KMS-11 (cell line): ENCODE results near the gene DAAM1.

ENCODE experiments used
- H2AFZ ChIP-seq: fragments of 200-600 bp; sonication (generic); 2 replicates; pipeline ENCODE4 v1.6.1; 2016; ENCODE audit warnings: antibody characterized with exemption, mixed run types, low read depth
- H3K27ac ChIP-seq: fragments of 200-600 bp; sonication (generic); 2 replicates; pipeline ENCODE4 v1.6.1; 2016; ENCODE audit warnings: mild to moderate bottlenecking, mixed run types
- H3K27me3 ChIP-seq: fragments of 200-600 bp; sonication (generic); 2 replicates; pipeline ENCODE4 v1.6.1; 2017; ENCODE audit warnings: mild to moderate bottlenecking, low read depth, mixed run types, moderate library complexity; ENCODE audit not compliant: insufficient read depth
- H3K36me3 ChIP-seq: fragments of 200-600 bp; sonication (generic); 2 replicates; pipeline ENCODE4 v1.6.1; 2017; ENCODE audit warnings: mild to moderate bottlenecking, mixed run types; ENCODE audit not compliant: insufficient read depth
- H3K4me1 ChIP-seq: fragments of 200-600 bp; sonication (generic); 2 replicates; pipeline ENCODE4 v1.6.1; 2016; ENCODE audit warnings: mild to moderate bottlenecking, low read depth, mixed run types; ENCODE audit not compliant: poor library complexity, severe bottlenecking
- H3K4me2 ChIP-seq: fragments of 200-600 bp; sonication (generic); 2 replicates; pipeline ENCODE4 v1.7.0; 2016; ENCODE audit warnings: mild to moderate bottlenecking, mixed run types
- H3K4me3 ChIP-seq: fragments of 200-600 bp; sonication (generic); IDR thresholded peaks from 2 replicates; pipeline ENCODE4 v1.6.1; 2017; ENCODE audit warnings: low read depth, low read length, mixed read lengths; ENCODE audit not compliant: insufficient read depth
- H3K79me2 ChIP-seq: fragments of 200-600 bp; sonication (generic); 2 replicates; pipeline ENCODE4 v1.6.1; 2016; ENCODE audit warnings: low read depth, mixed run types; ENCODE audit not compliant: insufficient read depth
- H3K9ac ChIP-seq: fragments of 200-600 bp; sonication (generic); 2 replicates; pipeline ENCODE4 v1.6.1; 2016; ENCODE audit warnings: mild to moderate bottlenecking, mixed run types
- H4K20me1 ChIP-seq: fragments of 200-600 bp; sonication (generic); 2 replicates; pipeline ENCODE4 v1.6.1; 2016; ENCODE audit warnings: mild to moderate bottlenecking, mixed run types; ENCODE audit not compliant: insufficient read depth
- TF ChIP-seq, protein P1 (sequence below): fragments of 200-600 bp; sonication (generic); conservative IDR thresholded peaks from 2 replicates; pipeline ENCODE4 v1.6.1; 2017; ENCODE audit warnings: low read depth, mild to moderate bottlenecking, antibody characterized with exemption, low read length, moderate library complexity, mixed read lengths

Gene DAAM1

DNA sequence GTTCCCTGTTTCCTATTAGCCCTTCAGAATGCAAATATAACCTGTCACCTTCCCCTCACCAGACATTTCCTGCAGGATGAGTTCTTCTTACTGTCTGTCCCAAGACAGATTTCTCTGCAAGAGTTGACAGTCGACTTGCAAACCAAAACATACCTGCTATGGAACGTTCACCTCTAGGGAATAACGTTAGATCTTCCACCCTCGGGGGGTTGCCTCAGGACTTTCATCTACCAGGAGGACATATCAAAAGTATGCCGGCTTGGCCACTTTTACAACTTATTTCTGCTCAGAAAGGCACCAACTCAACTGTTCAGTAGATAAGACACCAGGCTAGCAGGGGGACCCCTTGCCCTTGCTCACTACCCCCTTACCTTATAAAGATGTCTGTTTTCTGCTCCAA lies 92.5 kb downstream of the DAAM1 start:
- no peak overlapping the region for H3K4me2 ChIP-seq
- H3K27me3 ChIP-seq, result no peaks in the 10 kb centered on the region
- H3K27ac ChIP-seq, result no peak overlapping the region
- no peaks in the 10 kb centered on the region for H3K36me3 ChIP-seq
- H3K9ac ChIP-seq, result no peak overlapping the region
- H2AFZ ChIP-seq, result no peak overlapping the region
- no peaks in the 10 kb centered on the region for H3K4me1 ChIP-seq
- no peaks in the 10 kb centered on the region for H3K79me2 ChIP-seq
- TF ChIP-seq, protein P1, sequence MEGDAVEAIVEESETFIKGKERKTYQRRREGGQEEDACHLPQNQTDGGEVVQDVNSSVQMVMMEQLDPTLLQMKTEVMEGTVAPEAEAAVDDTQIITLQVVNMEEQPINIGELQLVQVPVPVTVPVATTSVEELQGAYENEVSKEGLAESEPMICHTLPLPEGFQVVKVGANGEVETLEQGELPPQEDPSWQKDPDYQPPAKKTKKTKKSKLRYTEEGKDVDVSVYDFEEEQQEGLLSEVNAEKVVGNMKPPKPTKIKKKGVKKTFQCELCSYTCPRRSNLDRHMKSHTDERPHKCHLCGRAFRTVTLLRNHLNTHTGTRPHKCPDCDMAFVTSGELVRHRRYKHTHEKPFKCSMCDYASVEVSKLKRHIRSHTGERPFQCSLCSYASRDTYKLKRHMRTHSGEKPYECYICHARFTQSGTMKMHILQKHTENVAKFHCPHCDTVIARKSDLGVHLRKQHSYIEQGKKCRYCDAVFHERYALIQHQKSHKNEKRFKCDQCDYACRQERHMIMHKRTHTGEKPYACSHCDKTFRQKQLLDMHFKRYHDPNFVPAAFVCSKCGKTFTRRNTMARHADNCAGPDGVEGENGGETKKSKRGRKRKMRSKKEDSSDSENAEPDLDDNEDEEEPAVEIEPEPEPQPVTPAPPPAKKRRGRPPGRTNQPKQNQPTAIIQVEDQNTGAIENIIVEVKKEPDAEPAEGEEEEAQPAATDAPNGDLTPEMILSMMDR, result no peak
- no peak overlapping the region for H3K4me3 ChIP-seq
- H4K20me1 ChIP-seq, result no peaks in the 10 kb centered on the region

DNA sequence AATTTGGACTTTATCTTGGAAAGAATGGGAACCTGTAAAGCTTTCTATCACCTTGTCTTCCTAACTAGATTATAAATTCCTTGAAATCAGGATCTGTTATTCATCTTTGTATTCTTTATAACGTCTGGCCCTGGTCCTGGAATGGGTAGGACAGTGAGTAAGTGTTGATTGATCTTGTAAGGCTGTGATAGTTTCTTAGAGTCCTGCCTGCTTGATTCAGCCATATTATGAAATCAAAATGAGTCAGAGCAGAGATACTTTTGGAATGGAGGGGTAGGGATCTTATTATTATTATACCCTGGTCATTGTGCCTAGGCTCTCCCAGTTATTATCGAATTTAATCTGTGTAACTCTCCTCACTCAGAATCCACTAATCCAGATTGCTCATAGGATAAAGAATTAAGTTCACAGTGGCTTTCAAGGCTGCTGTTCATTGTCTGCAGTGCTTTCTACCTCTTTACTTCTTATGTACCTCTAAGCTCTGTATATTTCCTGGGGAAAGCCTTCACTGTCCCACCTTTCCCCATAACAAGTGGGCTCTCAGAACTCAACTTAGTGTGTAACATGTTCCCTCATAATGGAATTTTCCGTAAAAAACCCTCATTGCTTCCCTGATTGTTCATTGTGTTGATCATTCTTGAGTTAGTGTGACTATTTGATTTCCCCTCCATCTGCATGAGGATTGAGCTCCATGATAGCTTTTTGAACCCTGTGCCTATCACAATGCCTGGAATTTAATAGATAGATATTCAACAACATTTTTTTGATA lies 93.3 kb downstream of the DAAM1 start:
- H2AFZ ChIP-seq, result no peak overlapping the region
- TF ChIP-seq, protein P1, result no peak
- H4K20me1 ChIP-seq, result no peaks in the 10 kb centered on the region
- no peaks in the 10 kb centered on the region for H3K36me3 ChIP-seq
- no peak overlapping the region for H3K4me3 ChIP-seq
- no peak overlapping the region for H3K27ac ChIP-seq
- H3K4me2 ChIP-seq, result no peak overlapping the region
- H3K79me2 ChIP-seq, result no peaks in the 10 kb centered on the region
- no peaks in the 10 kb centered on the region for H3K27me3 ChIP-seq
- no peaks in the 10 kb centered on the region for H3K4me1 ChIP-seq
- H3K9ac ChIP-seq, result no peak overlapping the region

DNA sequence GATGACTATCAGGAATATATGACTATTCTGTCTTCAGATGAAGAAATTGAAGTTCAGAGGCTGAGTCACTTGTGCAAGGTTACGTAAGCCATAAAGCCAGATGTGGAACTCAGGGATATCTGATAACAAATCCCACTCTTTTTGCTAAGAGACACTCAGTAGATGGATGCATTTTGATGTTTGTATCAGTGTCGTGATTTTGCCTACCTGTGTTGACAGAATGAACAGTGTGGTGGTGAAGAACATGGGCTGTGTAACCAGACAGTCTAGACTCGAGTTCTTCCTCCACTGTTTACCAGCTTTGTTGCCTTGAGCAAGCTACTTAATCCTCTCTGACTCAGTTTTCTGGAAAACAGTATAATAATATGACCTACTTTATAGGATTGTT lies 93.9 kb downstream of the DAAM1 start:
- no peak overlapping the region for H3K4me2 ChIP-seq

DNA sequence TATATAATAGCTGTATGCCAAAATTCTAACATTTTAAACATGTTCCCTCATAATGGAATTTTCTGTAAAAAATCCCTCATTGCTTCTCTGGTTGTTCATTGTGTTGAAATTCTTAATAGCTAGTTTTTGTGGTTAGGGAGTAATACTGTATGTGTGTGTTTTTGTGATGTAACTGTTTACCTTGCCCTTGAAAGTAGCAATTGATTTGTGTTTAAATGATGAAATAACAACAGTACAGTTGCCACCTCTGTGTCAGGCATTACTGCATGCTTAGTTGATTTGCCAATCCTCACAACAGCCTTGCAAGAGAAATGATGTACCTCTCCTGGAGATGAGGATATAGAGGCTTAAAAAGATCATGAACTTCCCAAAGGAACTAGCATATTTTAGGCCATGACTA lies 94.9 kb downstream of the DAAM1 start:
- TF ChIP-seq, protein P1, result no peak
- Histone ChIP-seq H2AFZ (no peak overlapping the region), H3K27ac (no peak overlapping the region), H3K79me2 (no peaks in the 10 kb centered on the region), H4K20me1 (no peaks in the 10 kb centered on the region), H3K27me3 (no peaks in the 10 kb centered on the region), H3K36me3 (no peaks in the 10 kb centered on the region), H3K4me2 (no peak overlapping the region), H3K4me3 (no peak overlapping the region), H3K9ac (no peak overlapping the region), H3K4me1 (no peaks in the 10 kb centered on the region)

More for the DNA sequence above, 93.9 kb downstream of the DAAM1 start:
- no peak overlapping the region for H3K4me3 ChIP-seq
- no peaks in the 10 kb centered on the region for H3K4me1 ChIP-seq
- no peaks in the 10 kb centered on the region for H4K20me1 ChIP-seq
- no peaks in the 10 kb centered on the region for H3K36me3 ChIP-seq
- H3K27me3 ChIP-seq, result no peaks in the 10 kb centered on the region
- no peak overlapping the region for H2AFZ ChIP-seq
- no peak overlapping the region for H3K9ac ChIP-seq
- TF ChIP-seq, protein P1, result no peak
- H3K79me2 ChIP-seq, result no peaks in the 10 kb centered on the region
- no peak overlapping the region for H3K27ac ChIP-seq
